ENCODE results near the gene NEK9.

The NEK9 gene

GRCh38 chr14:75049731-75050201 is 77.1 kb downstream of the NEK9 start:
- TF ChIP-seq OSR1 (CRISPR knock-in tag; IDR thresholded peaks at IDR 0.05) (no peak), TSHZ2 (CRISPR knock-in tag; IDR thresholded peaks at IDR 0.05) (no peak)
- no peak for ATAC-seq

- ATAC-seq: no peak
- TF ChIP-seq PATZ1 (CRISPR knock-in tag; IDR thresholded peaks at IDR 0.05; ENCODE audit: borderline replicate concordance) (no peak), PPARA (CRISPR knock-in tag; IDR thresholded peaks at IDR 0.05; ENCODE audit: borderline replicate concordance) (no peak), TSHZ2 (CRISPR knock-in tag; IDR thresholded peaks at IDR 0.05) (no peak), SNAI2 (CRISPR knock-in tag; IDR thresholded peaks at IDR 0.05) (no peak), ZC3H10 (CRISPR knock-in tag; IDR thresholded peaks at IDR 0.05) (no peak), BACH2 (CRISPR knock-in tag; IDR thresholded peaks at IDR 0.05; ENCODE audit: borderline replicate concordance) (no peak), ZNF565 (CRISPR knock-in tag; conservative IDR thresholded peaks at IDR 0.05; ENCODE audit: low read depth) (no peak), CSRNP3 (CRISPR knock-in tag; IDR thresholded peaks at IDR 0.05) (no peak), POU6F1 (CRISPR knock-in tag; IDR thresholded peaks at IDR 0.05; ENCODE audit: borderline replicate concordance, low read depth) (no peak), CSDC2 (CRISPR knock-in tag; IDR thresholded peaks at IDR 0.05) (no peak), RARB (CRISPR knock-in tag; IDR thresholded peaks at IDR 0.05) (no peak), ZFP30 (CRISPR knock-in tag; IDR thresholded peaks at IDR 0.05) (no peak), TOX (CRISPR knock-in tag; IDR thresholded peaks at IDR 0.05; ENCODE audit: borderline replicate concordance) (no peak), GLIS3 (CRISPR knock-in tag; IDR thresholded peaks at IDR 0.05) (no peak), ISL1 (CRISPR knock-in tag; IDR thresholded peaks at IDR 0.05) (no peak), TCF4 (CRISPR knock-in tag; IDR thresholded peaks at IDR 0.05; ENCODE audit: borderline replicate concordance) (no peak), ESRRG (CRISPR knock-in tag; IDR thresholded peaks at IDR 0.05) (no peak), ZFP3 (CRISPR knock-in tag; IDR thresholded peaks at IDR 0.05) (no peak), OSR1 (CRISPR knock-in tag; IDR thresholded peaks at IDR 0.05) (no peak)
Observed at GRCh38 chr14:75049136-75049535, 77.7 kb downstream of the NEK9 start.

GRCh38 chr14:75048101-75048500 is 78.7 kb downstream of the NEK9 start:
- ATAC-seq: no peak
- no peak for TF ChIP-seq CSDC2 (CRISPR knock-in tag; IDR thresholded peaks at IDR 0.05)
- TF ChIP-seq BACH2 (CRISPR knock-in tag; IDR thresholded peaks at IDR 0.05; ENCODE audit: borderline replicate concordance): no peak
- TF ChIP-seq GLIS3 (CRISPR knock-in tag; IDR thresholded peaks at IDR 0.05): no peak
- TF ChIP-seq SNAI2 (CRISPR knock-in tag; IDR thresholded peaks at IDR 0.05): no peak
- no peak for TF ChIP-seq CREB5 (CRISPR knock-in tag; IDR thresholded peaks at IDR 0.05; ENCODE audit: low read depth)
- TF ChIP-seq OSR1 (CRISPR knock-in tag; IDR thresholded peaks at IDR 0.05): no peak
- TF ChIP-seq ZC3H10 (CRISPR knock-in tag; IDR thresholded peaks at IDR 0.05): no peak
- TF ChIP-seq POU6F1 (CRISPR knock-in tag; IDR thresholded peaks at IDR 0.05; ENCODE audit: borderline replicate concordance, low read depth): no peak
- TF ChIP-seq TCF4 (CRISPR knock-in tag; IDR thresholded peaks at IDR 0.05; ENCODE audit: borderline replicate concordance): no peak
- no peak for TF ChIP-seq TOX (CRISPR knock-in tag; IDR thresholded peaks at IDR 0.05; ENCODE audit: borderline replicate concordance)
- no peak for TF ChIP-seq ZFP3 (CRISPR knock-in tag; IDR thresholded peaks at IDR 0.05)
- no peak for TF ChIP-seq ZNF8 (CRISPR knock-in tag; IDR thresholded peaks at IDR 0.05)
- no peak for TF ChIP-seq ISL1 (CRISPR knock-in tag; IDR thresholded peaks at IDR 0.05)
- no peak for TF ChIP-seq ZNF565 (CRISPR knock-in tag; conservative IDR thresholded peaks at IDR 0.05; ENCODE audit: low read depth)
- TF ChIP-seq ARNTL (CRISPR knock-in tag; IDR thresholded peaks at IDR 0.05; ENCODE audit: borderline replicate concordance, low read depth): no peak
- no peak for TF ChIP-seq RARB (CRISPR knock-in tag; IDR thresholded peaks at IDR 0.05)
- no peak for TF ChIP-seq ZNF70 (CRISPR knock-in tag; IDR thresholded peaks at IDR 0.05)
- TF ChIP-seq PPARA (CRISPR knock-in tag; IDR thresholded peaks at IDR 0.05; ENCODE audit: borderline replicate concordance): no peak

All from SK-N-SH treated with all-trans-retinoic acid at 6 μM for 48 hours (cell line).